Measurements from ENCODE around the gene ZDHHC7. TPM values are rescaled to one million over a fixed set of nuclear protein-coding genes. Genes with fewer than 3 reads are reported as not detected.

ZDHHC7 gene
- total and polyA plus RNA-seq, 4 donors: 2.5 to 14.9 (median 12.1) TPM

DNA sequence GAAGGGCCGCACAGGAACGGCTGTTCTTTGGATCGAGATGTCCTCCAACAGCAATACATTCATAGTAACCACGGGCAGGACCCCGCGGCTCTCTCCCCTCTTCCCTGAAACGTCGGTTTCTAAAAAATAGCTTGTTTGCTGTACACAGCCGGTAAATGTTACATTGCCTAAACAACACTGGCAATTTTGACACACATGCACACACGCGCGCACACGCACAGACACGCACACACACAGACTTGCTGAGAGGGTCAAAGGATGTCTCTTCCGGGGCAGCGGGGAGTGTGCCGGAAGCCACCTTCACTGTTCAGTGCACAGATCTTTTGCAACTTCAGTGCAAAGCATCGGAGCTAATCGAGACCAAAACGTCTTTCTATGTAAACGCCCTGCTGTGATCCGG is 35.8 kb downstream of the ZDHHC7 start:
- Histone ChIP-seq H3K4me3 (ENCODE audit: low read depth in 1 of 3, low read length in 3 of 3) (no peak overlapping the region), H3K9ac (ENCODE audit: low read depth in 1 of 2, low read length in 2 of 2) (no peak overlapping the region), H3K9me3 (ENCODE audit: control insufficient read depth in 4 of 4, low read length in 3 of 4) (no peaks in the 10 kb centered on the region), H3K36me3 (ENCODE audit: control insufficient read depth in 4 of 4, insufficient read depth in 3 of 4, low read depth in 1 of 4, low read length in 3 of 4) (peaks cover 10 to 47% (median 33%) of the 10 kb centered on the region in 4 donors), H3K4me1 (ENCODE audit: control insufficient read depth in 4 of 4, insufficient read depth in 4 of 4, low read length in 3 of 4) (peaks cover 0 to 4% (median 1%) of the 10 kb centered on the region in 4 donors), H3K27ac (ENCODE audit: low read depth in 1 of 2, low read length in 2 of 2) (no peak overlapping the region), H3K27me3 (ENCODE audit: control insufficient read depth in 4 of 4, insufficient read depth in 4 of 4, low read length in 3 of 4) (no peaks in the 10 kb centered on the region)
- no peak for DNase-seq (ENCODE audit: low spot score)
- 96% methylated on average over 22 of the region's 22 CpGs for WGBS
- TF ChIP-seq GABPA (IDR thresholded peaks at IDR 0.05 in 1 of 2, conservative IDR thresholded peaks at IDR 0.05 in 1 of 2): no peak
- TF ChIP-seq, protein P1, sequence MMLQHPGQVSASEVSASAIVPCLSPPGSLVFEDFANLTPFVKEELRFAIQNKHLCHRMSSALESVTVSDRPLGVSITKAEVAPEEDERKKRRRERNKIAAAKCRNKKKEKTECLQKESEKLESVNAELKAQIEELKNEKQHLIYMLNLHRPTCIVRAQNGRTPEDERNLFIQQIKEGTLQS (IDR thresholded peaks at IDR 0.05): no peak
- no peak for TF ChIP-seq FOXA1 (IDR thresholded peaks at IDR 0.05)
- TF ChIP-seq, protein P2, sequence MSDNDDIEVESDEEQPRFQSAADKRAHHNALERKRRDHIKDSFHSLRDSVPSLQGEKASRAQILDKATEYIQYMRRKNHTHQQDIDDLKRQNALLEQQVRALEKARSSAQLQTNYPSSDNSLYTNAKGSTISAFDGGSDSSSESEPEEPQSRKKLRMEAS (IDR thresholded peaks at IDR 0.05): no peak
- TF ChIP-seq RAD21 (IDR thresholded peaks at IDR 0.05): no peak
- TF ChIP-seq YY1 (IDR thresholded peaks at IDR 0.05): no peak
- no peak for TF ChIP-seq HNF4A (conservative IDR thresholded peaks at IDR 0.05)
- no peak for TF ChIP-seq CTCF (IDR thresholded peaks at IDR 0.05; ENCODE audit: low read depth, low read length, missing input control)
- no peak for TF ChIP-seq FOXA2 (IDR thresholded peaks at IDR 0.05)
- no peak for TF ChIP-seq ZBTB33 (IDR thresholded peaks at IDR 0.05)
- TF ChIP-seq EGR1 (IDR thresholded peaks at IDR 0.05; ENCODE audit: low read depth in 2 of 2): no peak
- TF ChIP-seq HNF4G (IDR thresholded peaks at IDR 0.05): no peak
- TF ChIP-seq, protein P3, sequence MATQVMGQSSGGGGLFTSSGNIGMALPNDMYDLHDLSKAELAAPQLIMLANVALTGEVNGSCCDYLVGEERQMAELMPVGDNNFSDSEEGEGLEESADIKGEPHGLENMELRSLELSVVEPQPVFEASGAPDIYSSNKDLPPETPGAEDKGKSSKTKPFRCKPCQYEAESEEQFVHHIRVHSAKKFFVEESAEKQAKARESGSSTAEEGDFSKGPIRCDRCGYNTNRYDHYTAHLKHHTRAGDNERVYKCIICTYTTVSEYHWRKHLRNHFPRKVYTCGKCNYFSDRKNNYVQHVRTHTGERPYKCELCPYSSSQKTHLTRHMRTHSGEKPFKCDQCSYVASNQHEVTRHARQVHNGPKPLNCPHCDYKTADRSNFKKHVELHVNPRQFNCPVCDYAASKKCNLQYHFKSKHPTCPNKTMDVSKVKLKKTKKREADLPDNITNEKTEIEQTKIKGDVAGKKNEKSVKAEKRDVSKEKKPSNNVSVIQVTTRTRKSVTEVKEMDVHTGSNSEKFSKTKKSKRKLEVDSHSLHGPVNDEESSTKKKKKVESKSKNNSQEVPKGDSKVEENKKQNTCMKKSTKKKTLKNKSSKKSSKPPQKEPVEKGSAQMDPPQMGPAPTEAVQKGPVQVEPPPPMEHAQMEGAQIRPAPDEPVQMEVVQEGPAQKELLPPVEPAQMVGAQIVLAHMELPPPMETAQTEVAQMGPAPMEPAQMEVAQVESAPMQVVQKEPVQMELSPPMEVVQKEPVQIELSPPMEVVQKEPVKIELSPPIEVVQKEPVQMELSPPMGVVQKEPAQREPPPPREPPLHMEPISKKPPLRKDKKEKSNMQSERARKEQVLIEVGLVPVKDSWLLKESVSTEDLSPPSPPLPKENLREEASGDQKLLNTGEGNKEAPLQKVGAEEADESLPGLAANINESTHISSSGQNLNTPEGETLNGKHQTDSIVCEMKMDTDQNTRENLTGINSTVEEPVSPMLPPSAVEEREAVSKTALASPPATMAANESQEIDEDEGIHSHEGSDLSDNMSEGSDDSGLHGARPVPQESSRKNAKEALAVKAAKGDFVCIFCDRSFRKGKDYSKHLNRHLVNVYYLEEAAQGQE (IDR thresholded peaks at IDR 0.05): no peak
- TF ChIP-seq RXRA (IDR thresholded peaks at IDR 0.05): no peak
- no peak for TF ChIP-seq SP1 (IDR thresholded peaks at IDR 0.05)
- no peak for TF ChIP-seq JUND (IDR thresholded peaks at IDR 0.05)

GRCh38 chr16:84975066-84975465 is 36.3 kb downstream of the ZDHHC7 start:
- Histone ChIP-seq H3K27me3 (ENCODE audit: control insufficient read depth in 4 of 4, insufficient read depth in 4 of 4, low read length in 3 of 4) (no peaks in the 10 kb centered on the region), H3K27ac (ENCODE audit: low read depth in 1 of 2, low read length in 2 of 2) (no peak overlapping the region), H3K36me3 (ENCODE audit: control insufficient read depth in 4 of 4, insufficient read depth in 3 of 4, low read depth in 1 of 4, low read length in 3 of 4) (peaks cover 10 to 47% (median 33%) of the 10 kb centered on the region in 4 donors), H3K4me3 (ENCODE audit: low read depth in 1 of 3, low read length in 3 of 3) (no peak overlapping the region), H3K4me1 (ENCODE audit: control insufficient read depth in 4 of 4, insufficient read depth in 4 of 4, low read length in 3 of 4) (peaks cover 0 to 4% (median 2%) of the 10 kb centered on the region in 4 donors), H3K9me3 (ENCODE audit: control insufficient read depth in 4 of 4, low read length in 3 of 4) (no peaks in the 10 kb centered on the region), H3K9ac (ENCODE audit: low read depth in 1 of 2, low read length in 2 of 2) (no peak overlapping the region)
- no peak for DNase-seq (ENCODE audit: low spot score)
- 91% methylated on average over 12 of the region's 12 CpGs for WGBS
- TF ChIP-seq, protein P2 (IDR thresholded peaks at IDR 0.05): no peak
- TF ChIP-seq NR2F2 (IDR thresholded peaks at IDR 0.05) (no peak), YY1 (IDR thresholded peaks at IDR 0.05) (no peak), RAD21 (IDR thresholded peaks at IDR 0.05) (no peak), ZBTB33 (IDR thresholded peaks at IDR 0.05) (no peak), GABPA (IDR thresholded peaks at IDR 0.05 in 1 of 2, conservative IDR thresholded peaks at IDR 0.05 in 1 of 2) (no peak), EGR1 (IDR thresholded peaks at IDR 0.05; ENCODE audit: low read depth in 2 of 2) (no peak), HNF4G (IDR thresholded peaks at IDR 0.05) (no peak)
- TF ChIP-seq, protein P3 (IDR thresholded peaks at IDR 0.05): no peak

Data from liver (tissue), 9 donors.